H9 (cell line): ENCODE measurements around the gene PRKAG2. TPM values are rescaled to one million over a fixed set of nuclear protein-coding genes. Genes with fewer than 3 reads are reported as not detected.

Source experiments
- DNase-seq: peaks from one replicate; pipeline ENCODE4 v3.0.0-alpha.2; 2017
- H2AFZ ChIP-seq: one replicate; pipeline ENCODE4 v1.6.1; 2013; ENCODE audit warnings: mild to moderate bottlenecking, low read length, control low read depth, moderate library complexity
- H2AK5ac ChIP-seq: 2 replicates; pipeline ENCODE4 v1.6.1; 2013; ENCODE audit warnings: low read length, control low read depth, mixed read lengths; ENCODE audit not compliant: insufficient read length
- H2BK120ac ChIP-seq: one replicate; pipeline ENCODE4 v1.6.1; 2013; ENCODE audit warnings: low read depth, mild to moderate bottlenecking, low read length, control low read depth, inconsistent platforms; ENCODE audit not compliant: poor library complexity, severe bottlenecking
- H2BK12ac ChIP-seq: 2 replicates; pipeline ENCODE4 v1.6.1; 2013; ENCODE audit warnings: low read length, control low read depth, mixed read lengths, low read depth; ENCODE audit not compliant: insufficient read length
- H2BK15ac ChIP-seq: 2 replicates; pipeline ENCODE4 v1.6.1; 2013; ENCODE audit warnings: low read depth, low read length, control low read depth
- H2BK20ac ChIP-seq: one replicate; pipeline ENCODE4 v1.6.1; 2013; ENCODE audit warnings: low read depth, mild to moderate bottlenecking, low read length, control low read depth, inconsistent platforms; ENCODE audit not compliant: poor library complexity, severe bottlenecking
- H2BK5ac ChIP-seq: 2 replicates; pipeline ENCODE4 v1.6.1; 2013; ENCODE audit warnings: low read length, control low read depth, mixed read lengths; ENCODE audit not compliant: insufficient read length
- H3K14ac ChIP-seq: 2 replicates; pipeline ENCODE4 v1.6.1; 2013; ENCODE audit warnings: low read length, control low read depth; ENCODE audit not compliant: insufficient read depth
- H3K18ac ChIP-seq: 2 replicates; pipeline ENCODE4 v1.6.1; 2013; ENCODE audit warnings: low read depth, mild to moderate bottlenecking, mixed read lengths, low read length, control low read depth; ENCODE audit not compliant: insufficient read length
- H3K23ac ChIP-seq: 2 replicates; pipeline ENCODE4 v1.6.1; 2013; ENCODE audit warnings: low read length, control low read depth, mixed read lengths, low read depth; ENCODE audit not compliant: insufficient read length
- H3K23me2 ChIP-seq: 2 replicates; pipeline ENCODE4 v1.6.1; 2013; ENCODE audit warnings: low read depth, mild to moderate bottlenecking, mixed read lengths, low read length, control low read depth; ENCODE audit not compliant: insufficient read length, poor library complexity, severe bottlenecking
- H3K27ac ChIP-seq: 2 replicates; pipeline ENCODE4 v1.5.1; 2013; ENCODE audit warnings: low read length, control low read depth, mixed read lengths, low read depth; ENCODE audit not compliant: insufficient read length
- H3K27me3 ChIP-seq: 2 replicates; pipeline ENCODE4 v1.6.1; 2013; ENCODE audit warnings: low read length, control low read depth, inconsistent platforms; ENCODE audit not compliant: insufficient read depth
- H3K4ac ChIP-seq: 2 replicates; pipeline ENCODE4 v1.6.1; 2013; ENCODE audit warnings: low read depth, mild to moderate bottlenecking, control low read depth, inconsistent platforms, low read length, moderate library complexity
- H3K4me1 ChIP-seq: 2 replicates; pipeline ENCODE4 v1.6.1; 2013; ENCODE audit warnings: low read length, control low read depth, inconsistent platforms; ENCODE audit not compliant: insufficient read depth
- H3K4me2 ChIP-seq: 2 replicates; pipeline ENCODE4 v1.6.1; 2013; ENCODE audit warnings: low read length, control low read depth, mixed read lengths; ENCODE audit not compliant: insufficient read length, insufficient read depth
- H3K56ac ChIP-seq: 2 replicates; pipeline ENCODE4 v1.6.1; 2013; ENCODE audit warnings: low read depth, mild to moderate bottlenecking, mixed read lengths, low read length, control low read depth; ENCODE audit not compliant: insufficient read length
- H3K79me1 ChIP-seq: 2 replicates; pipeline ENCODE4 v1.6.1; 2013; ENCODE audit warnings: low read depth, mild to moderate bottlenecking, moderate library complexity, low read length, control low read depth, inconsistent platforms; ENCODE audit not compliant: insufficient read depth, poor library complexity, severe bottlenecking
- H3K79me2 ChIP-seq: 2 replicates; pipeline ENCODE4 v1.6.1; 2013; ENCODE audit warnings: low read length, control low read depth, inconsistent platforms; ENCODE audit not compliant: insufficient read depth
- H3K9ac ChIP-seq: 2 replicates; pipeline ENCODE4 v1.6.1; 2013; ENCODE audit warnings: low read length, control low read depth, mixed read lengths; ENCODE audit not compliant: insufficient read length; ENCODE audit errors: extremely low read depth
- H3K9me3 ChIP-seq: one replicate; pipeline ENCODE4 v1.6.1; 2013; ENCODE audit warnings: low read depth, low read length, inconsistent platforms; ENCODE audit not compliant: control insufficient read depth
- H3T11ph ChIP-seq: one replicate; pipeline ENCODE4 v1.6.1; 2013; ENCODE audit warnings: mild to moderate bottlenecking, low read length, control low read depth, inconsistent platforms
- H4K20me1 ChIP-seq: one replicate; pipeline ENCODE4 v1.6.1; 2013; ENCODE audit not compliant: control insufficient read depth, insufficient read length, insufficient read depth
- H4K5ac ChIP-seq: 2 replicates; pipeline ENCODE4 v1.6.1; 2013; ENCODE audit warnings: low read depth, mild to moderate bottlenecking, mixed read lengths, low read length, control low read depth; ENCODE audit not compliant: insufficient read length
- H4K8ac ChIP-seq: replicated peaks from 2 replicates; pipeline ENCODE4 v1.6.1; 2013; ENCODE audit warnings: low read length, control low read depth, mixed read lengths, low read depth; ENCODE audit not compliant: insufficient read length
- H4K91ac ChIP-seq: 2 replicates; pipeline ENCODE4 v1.6.1; 2013; ENCODE audit warnings: low read depth, mild to moderate bottlenecking, moderate library complexity, mixed read lengths, low read length, control low read depth; ENCODE audit not compliant: insufficient read length
- H3K27ac Mint-ChIP-seq, 3 experiments: 2 replicates in 2 of 3; 3 replicates in 1 of 3; pipeline ENCODE4 v1.8.0; 2020 to 2021; ENCODE audit warnings: mixed read lengths in 3 of 3, mild to moderate bottlenecking in 1 of 3, moderate library complexity in 1 of 3
- H3K27me3 Mint-ChIP-seq: 2 replicates; pipeline ENCODE4 v1.8.0; 2021; ENCODE audit warnings: low read depth, mild to moderate bottlenecking, moderate library complexity, mixed read lengths
- H3K36me3 Mint-ChIP-seq, 3 experiments: 2 replicates in 2 of 3; 3 replicates in 1 of 3; pipeline ENCODE4 v1.8.0; 2020 to 2021; ENCODE audit warnings: low read depth in 3 of 3, mixed read lengths in 3 of 3; ENCODE audit not compliant: insufficient read depth in 1 of 3
- H3K4me1 Mint-ChIP-seq, 2 experiments: 2 replicates each; pipeline ENCODE4 v1.8.0; 2020; ENCODE audit warnings: mixed read lengths in 2 of 2
- H3K4me3 Mint-ChIP-seq, 2 experiments: 2 replicates in 1 of 2; 3 replicates in 1 of 2; pipeline ENCODE4 v1.8.0; 2020 to 2021; ENCODE audit warnings: mild to moderate bottlenecking in 2 of 2, mixed read lengths in 2 of 2, moderate library complexity in 1 of 2
- H3K9me3 Mint-ChIP-seq, 2 experiments: 2 replicates in 1 of 2; 3 replicates in 1 of 2; pipeline ENCODE4 v1.8.0; 2020; ENCODE audit warnings: mild to moderate bottlenecking in 2 of 2, mixed read lengths in 2 of 2, moderate library complexity in 1 of 2
- WGBS: extraction: QIAGEN DNeasy Blood & Tissue Kit; methylation state at CpG from one replicate; pipeline ENCODE4 v1.1.7; 2013; ENCODE audit warnings: missing lambda C conversion rate, low lambda C conversion rate, mixed read lengths; ENCODE audit not compliant: insufficient read length; ENCODE audit errors: extremely low coverage; 5-methylcytosine and 5-hydroxymethylcytosine counted together
- total RNA-seq: library from RNA; stranded (reverse); gene quantifications from 2 replicates; pipeline ENCODE4 v1.2.1, GENCODE V29; 2021
- TF ChIP-seq, protein P1 (sequence below): fragments of 200-600 bp; sonication (generic); conservative IDR thresholded peaks from 3 replicates; pipeline ENCODE4 v1.8.0; 2021; ENCODE audit warnings: antibody characterized with exemption, mild to moderate bottlenecking

Gene PRKAG2
- total RNA-seq, 1 experiment from 2014 or later = 11.8 TPM

DNA sequence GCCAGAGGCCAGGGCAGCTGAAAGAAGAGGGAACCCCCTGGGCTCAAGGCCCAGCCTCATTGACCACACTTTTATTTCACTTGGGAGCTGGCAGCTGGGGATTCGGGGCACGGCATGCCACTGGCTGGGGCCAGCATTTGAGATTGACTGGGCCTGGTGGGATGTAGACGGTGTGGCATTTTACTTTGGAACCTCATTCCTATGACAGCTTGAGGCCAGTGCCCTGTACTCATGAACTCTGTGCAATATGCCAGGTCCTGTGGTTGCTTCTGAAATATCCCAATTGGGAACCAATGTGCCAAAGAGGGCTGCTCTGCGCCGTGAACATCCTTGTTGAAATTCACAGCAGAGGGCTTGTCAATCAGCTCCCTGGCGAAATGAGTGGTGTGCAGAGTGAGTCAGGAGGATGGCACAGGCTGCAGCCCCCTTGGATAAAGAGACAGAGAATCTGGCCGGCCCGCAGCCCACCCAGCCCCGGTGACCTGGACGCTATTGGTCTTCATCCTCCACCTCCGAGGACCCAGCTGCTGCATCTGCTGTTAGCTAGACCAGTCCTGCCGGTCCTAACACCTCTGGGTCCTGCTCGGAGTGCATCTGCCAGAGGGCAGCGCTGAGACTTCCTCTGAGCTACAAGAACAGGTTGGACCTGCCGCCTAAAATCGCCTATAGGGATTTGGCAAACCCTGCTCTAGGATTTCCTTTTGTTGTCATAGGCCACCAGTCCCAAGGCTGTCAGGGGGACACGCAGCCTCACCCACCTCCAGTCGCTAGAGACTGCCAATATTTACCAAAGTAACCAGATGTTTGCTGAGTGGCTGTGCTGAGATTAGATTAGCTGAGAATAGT is 58.0 kb downstream of the PRKAG2 start:
- no peak overlapping the region for H3K27ac ChIP-seq
- peaks cover 4% of the 10 kb centered on the region for H3K23me2 ChIP-seq
- no peak overlapping the region for H2AK5ac ChIP-seq
- H3K9ac ChIP-seq = no peak overlapping the region
- Mint-ChIP-seq H3K9me3 (no peaks in the 10 kb centered on the region), H3K27ac (no peak overlapping the region), H3K36me3 (no peaks in the 10 kb centered on the region), H3K4me3 (no peak overlapping the region), H3K27me3 (peaks cover 40% of the 10 kb centered on the region), H3K4me1 (peaks cover 19 to 30% of the 10 kb centered on the region in 2 experiments)
- no peaks in the 10 kb centered on the region for H4K20me1 ChIP-seq
- H3K4me1 ChIP-seq = peaks cover 1% of the 10 kb centered on the region
- WGBS = no CpG with 5 or more reads among the region's 18 CpGs
- no peaks in the 10 kb centered on the region for H3K79me1 ChIP-seq
- H3K4me2 ChIP-seq = no peak overlapping the region
- no peaks in the 10 kb centered on the region; the same call in 1 of the 2 replicates for H3K27me3 ChIP-seq
- no peak overlapping the region for H2AFZ ChIP-seq
- H4K91ac ChIP-seq = no peak overlapping the region
- no peak overlapping the region for H4K8ac ChIP-seq
- no peak overlapping the region for H2BK20ac ChIP-seq
- no peak overlapping the region for H2BK5ac ChIP-seq
- no peak overlapping the region for H3K56ac ChIP-seq
- peak; percentile 45 for DNase-seq
- no peak overlapping the region for H2BK15ac ChIP-seq
- H2BK12ac ChIP-seq = no peak overlapping the region
- TF ChIP-seq, protein P1, sequence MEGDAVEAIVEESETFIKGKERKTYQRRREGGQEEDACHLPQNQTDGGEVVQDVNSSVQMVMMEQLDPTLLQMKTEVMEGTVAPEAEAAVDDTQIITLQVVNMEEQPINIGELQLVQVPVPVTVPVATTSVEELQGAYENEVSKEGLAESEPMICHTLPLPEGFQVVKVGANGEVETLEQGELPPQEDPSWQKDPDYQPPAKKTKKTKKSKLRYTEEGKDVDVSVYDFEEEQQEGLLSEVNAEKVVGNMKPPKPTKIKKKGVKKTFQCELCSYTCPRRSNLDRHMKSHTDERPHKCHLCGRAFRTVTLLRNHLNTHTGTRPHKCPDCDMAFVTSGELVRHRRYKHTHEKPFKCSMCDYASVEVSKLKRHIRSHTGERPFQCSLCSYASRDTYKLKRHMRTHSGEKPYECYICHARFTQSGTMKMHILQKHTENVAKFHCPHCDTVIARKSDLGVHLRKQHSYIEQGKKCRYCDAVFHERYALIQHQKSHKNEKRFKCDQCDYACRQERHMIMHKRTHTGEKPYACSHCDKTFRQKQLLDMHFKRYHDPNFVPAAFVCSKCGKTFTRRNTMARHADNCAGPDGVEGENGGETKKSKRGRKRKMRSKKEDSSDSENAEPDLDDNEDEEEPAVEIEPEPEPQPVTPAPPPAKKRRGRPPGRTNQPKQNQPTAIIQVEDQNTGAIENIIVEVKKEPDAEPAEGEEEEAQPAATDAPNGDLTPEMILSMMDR = no peak
- no peak overlapping the region; the same call in 1 of the 2 replicates for H3K14ac ChIP-seq
- H2BK120ac ChIP-seq = no peak overlapping the region
- no peaks in the 10 kb centered on the region for H3K9me3 ChIP-seq
- no peak overlapping the region for H3T11ph ChIP-seq
- no peak overlapping the region for H3K23ac ChIP-seq
- H3K18ac ChIP-seq = no peak overlapping the region
- no peak overlapping the region for H3K4ac ChIP-seq
- H4K5ac ChIP-seq = no peak overlapping the region
- no peaks in the 10 kb centered on the region for H3K79me2 ChIP-seq
